K562 (cell line): ENCODE results near the gene FST.

Experiments used
- BCLAF1 ChIP-seq, 2 experiments: fragments of 450-650 bp in 1 of 2; IDR thresholded peaks; 2 replicates each; pipeline ENCODE4 v1.6.1; 2011 to 2017; ENCODE audit warnings: low read depth in 2 of 2, antibody characterized with exemption in 1 of 2, borderline replicate concordance in 1 of 2, low read length in 1 of 2, mild to moderate bottlenecking in 1 of 2, mixed read lengths in 1 of 2; ENCODE audit not compliant: control insufficient read depth in 1 of 2
- CBX2 ChIP-seq: fragments of 200-600 bp; sonication (generic); IDR thresholded peaks from one replicate; pipeline ENCODE4 v1.6.1; 2012; ENCODE audit warnings: mild to moderate bottlenecking, low read length, inconsistent platforms; ENCODE audit not compliant: insufficient read depth, poor library complexity, severe bottlenecking
- CTCF ChIP-seq, 3 experiments: IDR thresholded peaks in 2 of 3; conservative IDR thresholded peaks in 1 of 3; 2 replicates each; pipeline ENCODE4 v1.5.1; 2011 to 2012; ENCODE audit warnings: low read length in 3 of 3, mild to moderate bottlenecking in 3 of 3, control low read depth in 2 of 3, improper control_type of control experiment in 1 of 3, inconsistent platforms in 1 of 3, low read depth in 1 of 3, mixed read lengths in 1 of 3, moderate library complexity in 1 of 3; ENCODE audit not compliant: insufficient read depth in 2 of 3
- FOXA3 ChIP-seq, 2 experiments: fragments of 450-650 bp in 1 of 2; sonication (generic) in 1 of 2; formaldehyde crosslinking; IDR thresholded peaks in 1 of 2; conservative IDR thresholded peaks in 1 of 2; 2 replicates each; pipeline versions ENCODE4 v1.4.0 to v1.8.0; 2020 to 2022; ENCODE audit warnings: mild to moderate bottlenecking in 2 of 2, missing genetic modification reagents in 1 of 2
- RFX5 ChIP-seq: IDR thresholded peaks from 2 replicates; pipeline ENCODE4 v1.6.1; 2011; ENCODE audit warnings: low read depth, mild to moderate bottlenecking, improper control_type of control experiment, low read length
- ZNF778 ChIP-seq: fragments of 450-650 bp; formaldehyde crosslinking; IDR thresholded peaks from 2 replicates; pipeline ENCODE4 v1.4.0; 2020; ENCODE audit warnings: mild to moderate bottlenecking, moderate library complexity

- TF ChIP-seq CTCF (IDR thresholded peaks at IDR 0.05 in 2 of 3, conservative IDR thresholded peaks at IDR 0.05 in 1 of 3; ENCODE audit: insufficient read depth in 2 of 3, low read depth in 1 of 3, low read length in 3 of 3) (no peak), FOXA3 (CRISPR knock-in tag; conservative IDR thresholded peaks at IDR 0.05 in 1 of 2, IDR thresholded peaks at IDR 0.05 in 1 of 2) (no peak), CBX2 (no peak), ZNF778 (CRISPR knock-in tag) (no peak), RFX5 (no peak), BCLAF1 (IDR thresholded peaks at IDR 0.05; ENCODE audit: borderline replicate concordance in 1 of 2, control insufficient read depth in 1 of 2, low read depth in 2 of 2, low read length in 1 of 2) (no peak)
These were observed 25.8 kb upstream of the FST start for GRCh38 chr5:53454719-53455000.
